Measurements from ENCODE around the gene HIP1. TPM values are rescaled to one million over a fixed set of nuclear protein-coding genes. Genes with fewer than 3 reads are reported as not detected.
"Not testable (repeated sequence)": the region's sequence is repeated elsewhere in the genome, so short reads cannot be mapped to it uniquely, and the experiment has no call there.

HIP1 gene
- polyA plus RNA-seq, 3 donors, result 4.3 to 14.8 (median 5.3) TPM

- Histone ChIP-seq H3K27ac (ENCODE audit: low read depth in 1 of 2, low read length in 2 of 2) (no peak overlapping the region), H3K9ac (ENCODE audit: insufficient read depth, low read length, poor library complexity, severe bottlenecking) (no peak overlapping the region), H3K79me2 (ENCODE audit: insufficient read depth, low read length) (peaks cover 15% of the 10 kb centered on the region), H3K27me3 (ENCODE audit: control insufficient read depth in 2 of 2, insufficient read depth in 2 of 2, low read length in 2 of 2) (no peaks in the 10 kb centered on the region), H2AFZ (ENCODE audit: insufficient read depth, low read depth, low read length, poor library complexity, severe bottlenecking) (no peak overlapping the region), H3K36me3 (replicated peaks in 1 of 2; ENCODE audit: control insufficient read depth in 1 of 2, insufficient read depth in 2 of 2, low read length in 2 of 2) (peaks cover 3 to 4% of the 10 kb centered on the region in 2 donors), H3K4me2 (replicated peaks; ENCODE audit: extremely low read depth, low read length, poor library complexity, severe bottlenecking) (no peak overlapping the region), H3K9me3 (replicated peaks in 1 of 2; ENCODE audit: control insufficient read depth in 1 of 2, insufficient read depth in 1 of 2, low read length in 2 of 2) (no peaks in the 10 kb centered on the region), H3K4me1 (ENCODE audit: control insufficient read depth in 1 of 2, insufficient read depth in 2 of 2, low read length in 2 of 2) (peaks cover 28 to 31% of the 10 kb centered on the region in 2 donors), H3K4me3 (replicated peaks in 1 of 3; ENCODE audit: low read depth in 2 of 3, low read length in 3 of 3) (no peak overlapping the region), H4K20me1 (ENCODE audit: insufficient read depth, low read length) (peaks cover 9% of the 10 kb centered on the region)
- 95% methylated on average over 6 of the region's 6 CpGs for WGBS (ENCODE audit: insufficient coverage)
- Mint-ChIP-seq H3K4me1 (peaks cover 31% of the 10 kb centered on the region), H3K9me3 (no peaks in the 10 kb centered on the region), H3K4me3 (no peak overlapping the region), H3K36me3 (peaks cover 5 to 9% of the 10 kb centered on the region in 2 donors), H3K27ac (no peak overlapping the region), H3K27me3 (ENCODE audit: low read depth in 3 of 3) (no peaks in the 10 kb centered on the region)
- no peak for TF ChIP-seq CTCF (IDR thresholded peaks at IDR 0.05)
- no peak for DNase-seq
- intact Hi-C loops (cut with micrococcal nuclease), result loop anchor here in 1 of 2 donors (5.0 kb wide), 1 partner anchor 91 kb away; no protein-coding TSS in a partner anchor
Observed at GRCh38 chr7:75531359-75531821, 207.4 kb downstream of the HIP1 start.

- H3K79me2 ChIP-seq (ENCODE audit: insufficient read depth, low read length), result peaks cover 32% of the 10 kb centered on the region
- peak overlapping the region; percentile 89 for H3K9ac ChIP-seq (ENCODE audit: insufficient read depth, low read length, poor library complexity, severe bottlenecking)
- H3K9me3 ChIP-seq (replicated peaks in 1 of 2; ENCODE audit: control insufficient read depth in 1 of 2, insufficient read depth in 1 of 2, low read length in 2 of 2); DNase-seq; H3K9me3 Mint-ChIP-seq; H3K27me3 Mint-ChIP-seq (ENCODE audit: low read depth in 3 of 3); H3K27me3 ChIP-seq (ENCODE audit: control insufficient read depth in 2 of 2, insufficient read depth in 2 of 2, low read length in 2 of 2): not testable (repeated sequence)
- peaks cover 16% of the 10 kb centered on the region for H4K20me1 ChIP-seq (ENCODE audit: insufficient read depth, low read length)
- peaks cover 20 to 32% of the 10 kb centered on the region in 2 donors for H3K36me3 ChIP-seq (replicated peaks in 1 of 2; ENCODE audit: control insufficient read depth in 1 of 2, insufficient read depth in 2 of 2, low read length in 2 of 2)
- H3K27ac ChIP-seq (ENCODE audit: low read depth in 1 of 2, low read length in 2 of 2), result peak overlapping the region; percentile 57 to 84
- H3K4me3 ChIP-seq (replicated peaks in 1 of 3; ENCODE audit: low read depth in 2 of 3, low read length in 3 of 3), result peak overlapping the region; percentile 62 to 89 (median 64)
- peaks cover 18% of the 10 kb centered on the region for H3K4me1 Mint-ChIP-seq
- 0% methylated on average over 32 of the region's 37 CpGs for WGBS (ENCODE audit: insufficient coverage)
- H3K4me1 ChIP-seq (ENCODE audit: control insufficient read depth in 1 of 2, insufficient read depth in 2 of 2, low read length in 2 of 2), result peaks cover 17 to 20% of the 10 kb centered on the region in 2 donors
- intact Hi-C loops (cut with micrococcal nuclease), result loop anchor here in 1 of 2 donors (5.0 kb wide), 1 partner anchor 115 kb away; no protein-coding TSS in a partner anchor
- peak overlapping the region; percentile 94 for H2AFZ ChIP-seq (ENCODE audit: insufficient read depth, low read depth, low read length, poor library complexity, severe bottlenecking)
- H3K27ac Mint-ChIP-seq, result peak overlapping the region; percentile 81 to 96 (median 86)
- peak overlapping the region; percentile 86 for H3K4me2 ChIP-seq (replicated peaks; ENCODE audit: extremely low read depth, low read length, poor library complexity, severe bottlenecking)
- H3K36me3 Mint-ChIP-seq, result peaks cover 27 to 36% of the 10 kb centered on the region in 2 donors
- peak overlapping the region; percentile 92 to 96 for H3K4me3 Mint-ChIP-seq
Observed at GRCh38 chr7:75527224-75527722, 211.5 kb downstream of the HIP1 start.

DNA sequence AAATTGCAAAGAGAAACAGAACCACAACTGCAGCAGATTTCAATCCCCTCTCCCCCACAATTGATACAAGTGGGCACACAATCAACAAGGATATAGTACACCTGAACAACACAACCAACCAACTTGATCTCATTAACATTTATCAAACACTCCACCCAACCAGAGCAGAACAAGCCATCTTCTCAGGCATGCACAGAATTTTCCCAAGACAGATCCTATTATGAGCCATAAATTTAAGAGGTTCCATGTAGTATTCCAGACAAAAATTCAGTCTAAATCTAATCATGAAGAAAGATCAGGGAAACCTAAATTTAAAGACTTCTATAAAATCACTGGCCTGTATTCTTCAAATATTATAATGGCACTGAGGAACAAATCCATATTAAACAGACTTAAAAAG is 217.0 kb downstream of the HIP1 start:
- H2AFZ ChIP-seq (ENCODE audit: insufficient read depth, low read depth, low read length, poor library complexity, severe bottlenecking); H3K27ac ChIP-seq (ENCODE audit: low read depth in 1 of 2, low read length in 2 of 2); H3K27ac Mint-ChIP-seq; H3K27me3 Mint-ChIP-seq (ENCODE audit: low read depth in 3 of 3); H3K4me2 ChIP-seq (replicated peaks; ENCODE audit: extremely low read depth, low read length, poor library complexity, severe bottlenecking); H3K27me3 ChIP-seq (ENCODE audit: control insufficient read depth in 2 of 2, insufficient read depth in 2 of 2, low read length in 2 of 2); DNase-seq; H3K9me3 ChIP-seq (replicated peaks in 1 of 2; ENCODE audit: control insufficient read depth in 1 of 2, insufficient read depth in 1 of 2, low read length in 2 of 2); H3K4me1 ChIP-seq (ENCODE audit: control insufficient read depth in 1 of 2, insufficient read depth in 2 of 2, low read length in 2 of 2); H3K4me3 Mint-ChIP-seq; intact Hi-C loops (cut with micrococcal nuclease); H3K4me3 ChIP-seq (replicated peaks in 1 of 3; ENCODE audit: low read depth in 2 of 3, low read length in 3 of 3); H3K4me1 Mint-ChIP-seq; H3K9ac ChIP-seq (ENCODE audit: insufficient read depth, low read length, poor library complexity, severe bottlenecking): not testable (repeated sequence)
- Histone ChIP-seq H3K36me3 (replicated peaks in 1 of 2; ENCODE audit: control insufficient read depth in 1 of 2, insufficient read depth in 2 of 2, low read length in 2 of 2) (peaks cover 26 to 51% of the 10 kb centered on the region in 2 donors), H3K79me2 (ENCODE audit: insufficient read depth, low read length) (peaks cover 36% of the 10 kb centered on the region), H4K20me1 (ENCODE audit: insufficient read depth, low read length) (peaks cover 15% of the 10 kb centered on the region)
- peaks cover 5 to 12% (median 7%) of the 10 kb centered on the region in 7 donors for H3K9me3 Mint-ChIP-seq
- H3K36me3 Mint-ChIP-seq, result peaks cover 51 to 71% of the 10 kb centered on the region in 2 donors

GRCh38 chr7:75518842-75519241 is 219.9 kb downstream of the HIP1 start:
- DNase-seq; H3K27ac ChIP-seq (ENCODE audit: low read depth in 1 of 2, low read length in 2 of 2); H3K4me1 ChIP-seq (ENCODE audit: control insufficient read depth in 1 of 2, insufficient read depth in 2 of 2, low read length in 2 of 2); H3K9ac ChIP-seq (ENCODE audit: insufficient read depth, low read length, poor library complexity, severe bottlenecking); H3K9me3 ChIP-seq (replicated peaks in 1 of 2; ENCODE audit: control insufficient read depth in 1 of 2, insufficient read depth in 1 of 2, low read length in 2 of 2); H3K27me3 ChIP-seq (ENCODE audit: control insufficient read depth in 2 of 2, insufficient read depth in 2 of 2, low read length in 2 of 2); H4K20me1 ChIP-seq (ENCODE audit: insufficient read depth, low read length); H3K27ac Mint-ChIP-seq; H3K27me3 Mint-ChIP-seq (ENCODE audit: low read depth in 3 of 3); H3K4me3 ChIP-seq (replicated peaks in 1 of 3; ENCODE audit: low read depth in 2 of 3, low read length in 3 of 3); intact Hi-C loops (cut with micrococcal nuclease); H3K4me1 Mint-ChIP-seq; H3K4me2 ChIP-seq (replicated peaks; ENCODE audit: extremely low read depth, low read length, poor library complexity, severe bottlenecking); H3K4me3 Mint-ChIP-seq; H2AFZ ChIP-seq (ENCODE audit: insufficient read depth, low read depth, low read length, poor library complexity, severe bottlenecking): not testable (repeated sequence)
- Histone ChIP-seq H3K36me3 (replicated peaks in 1 of 2; ENCODE audit: control insufficient read depth in 1 of 2, insufficient read depth in 2 of 2, low read length in 2 of 2) (peaks cover 25 to 45% of the 10 kb centered on the region in 2 donors), H3K79me2 (ENCODE audit: insufficient read depth, low read length) (peaks cover 16% of the 10 kb centered on the region)
- H3K36me3 Mint-ChIP-seq, result peaks cover 45 to 62% of the 10 kb centered on the region in 2 donors
- H3K9me3 Mint-ChIP-seq, result peaks cover 5 to 12% (median 7%) of the 10 kb centered on the region in 7 donors
- no CpG with 5 or more reads among the region's 2 CpGs for WGBS (ENCODE audit: insufficient coverage)
